K562 (cell line): Measurements from ENCODE around the gene CNKSR3. TPM values are rescaled to one million over a fixed set of nuclear protein-coding genes. Genes with fewer than 3 reads are reported as not detected.

Source experiments
- ATAC-seq: fragments of 200-7000 bp; cut with Tn5 transposase; 3 replicates; pipeline ENCODE4 v1.9.1; 2020; ENCODE audit warnings: moderate library complexity
- BruUV-seq: library from RNA; stranded (reverse); fragments of 400-500 nt; replicated peaks from 2 replicates; lab custom pipeline; 2021; lab: Mats Ljungman, UMichigan
- CTCF ChIA-PET: fragments of 300-600 bp; formaldehyde crosslinking; extraction: SDS; loops from one replicate; lab custom pipeline; 2021; ENCODE audit warnings: low intra/inter-chr PET ratio; lab: Yijun Ruan, JAX
- POLR2A ChIA-PET: fragments of 300-600, 350-650 bp; sonication (Branson Sonifier 250); formaldehyde crosslinking; extraction: SDS; loops from one replicate; lab custom pipeline; 2021; ENCODE audit warnings: antibody characterized with exemption, inconsistent platforms; lab: Yijun Ruan, JAX
- DNase-seq, 4 experiments: peaks; one replicate each; pipeline versions ENCODE4 v3.0.0 to v3.0.0-alpha.2; 2011 to 2018; ENCODE audit warnings: low spot score in 3 of 4, mixed read lengths in 3 of 4; ENCODE audit errors: extremely low read depth in 1 of 4
- FAIRE-seq: peaks from 2 replicates; lab custom pipeline; 2011; peaks lifted over from hg19 to GRCh38; lab: Jason Lieb, UNC
- H2AFZ ChIP-seq: 2 replicates; pipeline ENCODE4 v1.6.0; 2011; ENCODE audit warnings: low read depth, low read length, control low read depth, inconsistent platforms
- H3K27ac ChIP-seq: fragments of 200-600 bp; 3 replicates; pipeline ENCODE4 v1.8.0; 2011; ENCODE audit warnings: low read depth, mild to moderate bottlenecking, control low read depth, inconsistent platforms, low read length, moderate library complexity, mixed read lengths; ENCODE audit errors: extremely low read depth
- H3K27me3 ChIP-seq, 2 experiments: fragments of 300-600 bp in 1 of 2; 2 replicates in 1 of 2; 3 replicates in 1 of 2; pipeline versions ENCODE4 v1.6.0 to v1.8.0; 2011; ENCODE audit warnings: inconsistent platforms in 2 of 2, low read length in 2 of 2, mild to moderate bottlenecking in 1 of 2, mixed read lengths in 1 of 2, moderate library complexity in 1 of 2; ENCODE audit not compliant: control insufficient read depth in 2 of 2, insufficient read depth in 2 of 2
- H3K36me3 ChIP-seq: fragments of 300-600 bp; 3 replicates; pipeline ENCODE4 v1.8.0; 2011; ENCODE audit warnings: mild to moderate bottlenecking, low read length, inconsistent platforms; ENCODE audit not compliant: control insufficient read depth, insufficient read depth
- H3K4me1 ChIP-seq, 2 experiments: fragments of 200-600 bp in 1 of 2; replicated peaks in 1 of 2; 2 replicates in 1 of 2; 3 replicates in 1 of 2; pipeline versions ENCODE4 v1.5.1 to v1.8.0; 2011; ENCODE audit warnings: inconsistent platforms in 2 of 2, low read length in 2 of 2, mild to moderate bottlenecking in 1 of 2, mixed read lengths in 1 of 2, moderate library complexity in 1 of 2; ENCODE audit not compliant: control insufficient read depth in 2 of 2, insufficient read depth in 2 of 2
- H3K4me2 ChIP-seq: 2 replicates; pipeline ENCODE4 v1.6.1; 2011; ENCODE audit warnings: low read length, control low read depth, inconsistent platforms, mixed read lengths; ENCODE audit not compliant: insufficient read depth
- H3K4me3 ChIP-seq: fragments of 200-600 bp; sonication (generic), shearing (Covaris generic); 2 replicates; pipeline ENCODE4 v1.5.1; 2016; ENCODE audit warnings: control low read depth, inconsistent platforms
- H3K79me2 ChIP-seq: fragments of 200-600 bp; 3 replicates; pipeline ENCODE4 v1.8.0; 2011; ENCODE audit warnings: low read length, inconsistent platforms; ENCODE audit not compliant: control insufficient read depth, insufficient read depth
- H3K9ac ChIP-seq, 2 experiments: 2 replicates each; pipeline versions ENCODE4 v1.6.0 to v1.6.1; 2011; ENCODE audit warnings: low read depth in 2 of 2, low read length in 2 of 2, control low read depth in 1 of 2, inconsistent platforms in 1 of 2, mild to moderate bottlenecking in 1 of 2, mixed read lengths in 1 of 2; ENCODE audit not compliant: insufficient read depth in 1 of 2
- H3K9me1 ChIP-seq: one replicate; pipeline ENCODE4 v1.6.0; 2011; ENCODE audit warnings: inconsistent platforms, mild to moderate bottlenecking, low read length, moderate library complexity; ENCODE audit not compliant: control insufficient read depth, insufficient read depth
- H3K9me3 ChIP-seq: replicated peaks from 2 replicates; pipeline ENCODE4 v1.5.1; 2011; ENCODE audit warnings: low read depth, low read length, inconsistent platforms; ENCODE audit not compliant: control insufficient read depth, insufficient read depth
- H4K20me1 ChIP-seq: replicated peaks from 2 replicates; pipeline ENCODE4 v1.6.1; 2011; ENCODE audit warnings: low read length, inconsistent platforms, mixed read lengths; ENCODE audit not compliant: control insufficient read depth, insufficient read depth
- CAMTA2 ChIP-seq: fragments of 250-450 bp; sonication (Bioruptor Pico); conservative IDR thresholded peaks from 2 replicates; pipeline ENCODE4 v1.5.1; 2022
- IRF2 ChIP-seq: sonication (generic); formaldehyde crosslinking; IDR thresholded peaks from 2 replicates; pipeline ENCODE4 v1.8.1; 2022; ENCODE audit warnings: mild to moderate bottlenecking, missing genetic modification reagents
- MYNN ChIP-seq, 2 experiments: sonication (generic); formaldehyde crosslinking in 1 of 2; IDR thresholded peaks; 2 replicates each; pipeline versions ENCODE4 v1.5.0 to v1.6.1; 2016 to 2020; ENCODE audit warnings: antibody characterized with exemption in 1 of 2, missing genetic modification reagents in 1 of 2
- NR4A1 ChIP-seq, 2 experiments: fragments of 250-450 bp in 1 of 2; fragments of 450-650 bp in 1 of 2; sonication (Bioruptor Pico) in 1 of 2; IDR thresholded peaks; 2 replicates each; pipeline versions ENCODE4 v1.4.0 to v1.6.1; 2016 to 2020; ENCODE audit warnings: mild to moderate bottlenecking in 2 of 2, missing compliant biosample characterization in 1 of 2, missing genetic modification characterization in 1 of 2, moderate library complexity in 1 of 2
- RFX5 ChIP-seq: IDR thresholded peaks from 2 replicates; pipeline ENCODE4 v1.6.1; 2011; ENCODE audit warnings: low read depth, mild to moderate bottlenecking, improper control_type of control experiment, low read length
- XRCC4 ChIP-seq: IDR thresholded peaks from one replicate; pipeline ENCODE4 v1.6.1; 2011; ENCODE audit not compliant: insufficient read depth, insufficient read length; ENCODE audit errors: extremely low read depth
- ZNF140 ChIP-seq: fragments of 250-450 bp; sonication (Bioruptor Pico); IDR thresholded peaks from 2 replicates; pipeline ENCODE4 v1.8.0; 2021; ENCODE audit warnings: moderate library complexity, mild to moderate bottlenecking, inconsistent platforms
- ZNF311 ChIP-seq: fragments of 250-450 bp; sonication (Bioruptor Pico); IDR thresholded peaks from 2 replicates; pipeline ENCODE4 v1.4.0; 2020; ENCODE audit warnings: mild to moderate bottlenecking, moderate library complexity
- WGBS: fragments of 100-300 bp; shearing (Covaris generic); methylation state at CpG from one replicate; pipeline ENCODE4 v1.1.6; 2016; ENCODE audit warnings: low coverage, mixed read lengths; ENCODE audit not compliant: insufficient coverage; ENCODE audit errors: missing lambda C conversion rate; 5-methylcytosine and 5-hydroxymethylcytosine counted together
- in situ Hi-C: fragments of 300-500 bp; cut with MboI; formaldehyde crosslinking; loops from 4 replicates; pipeline ENCODE4 v1.15.0; 2018; ENCODE audit warnings: inconsistent platforms, mixed read lengths
- intact Hi-C: fragments of 100-400 bp; cut with micrococcal nuclease; formaldehyde crosslinking; loops from 2 replicates; pipeline ENCODE4 v1.14.2; 2022
- polyA plus RNA-seq, 8 experiments: library from polyadenylated mRNA; depleted of rRNA in 4 of 8; stranded (reverse) in 5 of 8; unstranded in 3 of 8; fragments of >200 nt; fragmentation: Nextera tagmentation in 2 of 8; fragmentation: Illumina TruSeq in 1 of 8; extraction: Ambion mirVana in 2 of 8; extraction: Trizol in 1 of 8; gene quantifications; 2 replicates each; pipeline versions ENCODE4 v1.2.1 to v1.2.3, GENCODE V29; 2011 to 2014; ENCODE audit warnings: inconsistent platforms in 1 of 8, missing spikeins in 1 of 8
- total RNA-seq, 7 experiments: library from RNA; depleted of rRNA in 6 of 7; stranded (reverse); fragments of >200 nt in 6 of 7; fragmentation: Illumina TruSeq in 2 of 7; extraction: Trizol in 2 of 7; gene quantifications; 2 replicates each; pipeline versions ENCODE4 v1.2.1 to v1.2.3, GENCODE V29; 2011 to 2021; ENCODE audit warnings: low replicate concordance in 1 of 7
- TF ChIP-seq, protein P1 (sequence below): fragments of 450-650 bp; formaldehyde crosslinking; IDR thresholded peaks from 2 replicates; pipeline ENCODE4 v1.4.0; 2022; ENCODE audit warnings: missing genetic modification characterization
- TF ChIP-seq, protein P2 (sequence below): IDR thresholded peaks from 2 replicates; pipeline ENCODE4 v1.6.1; 2011; ENCODE audit not compliant: insufficient read length; ENCODE audit errors: extremely low read depth
- TF ChIP-seq, protein P3 (sequence below), 2 experiments: fragments of 150-350 bp in 1 of 2; IDR thresholded peaks; 2 replicates each; pipeline ENCODE4 v1.6.1; 2012 to 2016; ENCODE audit warnings: low read depth in 2 of 2, low read length in 2 of 2, mild to moderate bottlenecking in 1 of 2, moderate library complexity in 1 of 2

CNKSR3 gene
- total and polyA plus RNA-seq, 9 of the 15 experiments (the other 6 are each of a cell fraction or from before 2014, with no cell fraction given), result 4.5 to 29.6 (median 9.5) TPM

DNA sequence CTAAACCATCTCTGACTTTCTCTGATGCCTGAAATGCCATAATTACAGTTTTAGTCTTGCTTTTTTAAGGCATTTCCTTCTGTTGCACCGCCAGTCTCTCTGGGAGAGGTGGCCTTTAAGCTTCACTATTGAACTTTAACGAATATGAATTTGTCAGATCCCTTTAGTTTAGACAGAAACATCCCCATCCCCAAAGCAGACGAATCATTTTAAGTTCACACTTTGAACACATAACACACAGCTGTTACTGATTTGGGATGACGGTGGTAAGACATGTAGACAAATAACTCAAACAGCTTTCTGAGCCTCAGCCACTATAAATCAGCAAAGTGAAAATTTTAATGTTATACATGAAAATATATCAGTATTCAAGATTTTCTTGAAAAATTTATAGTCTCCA, 146.7 kb downstream of the CNKSR3 start:
- H3K9ac ChIP-seq, result no peak overlapping the region
- intact Hi-C loops (no loop called here), in situ Hi-C loops (no loop called here)
- WGBS, result 0% methylated on average over 4 of the region's 4 CpGs
- POLR2A ChIA-PET, result no interaction called here
- no peaks in the 10 kb centered on the region for H3K9me1 ChIP-seq
- H3K4me3 ChIP-seq, result no peak overlapping the region
- H3K9me3 ChIP-seq, result no peaks in the 10 kb centered on the region
- H3K27me3 ChIP-seq, result peaks cover 32 to 39% of the 10 kb centered on the region in 2 experiments
- no peak overlapping the region for H3K27ac ChIP-seq
- DNase-seq, result no peak
- no peak overlapping the region for H3K4me2 ChIP-seq
- H3K79me2 ChIP-seq, result no peaks in the 10 kb centered on the region
- TF ChIP-seq CAMTA2 (no peak), IRF2 (CRISPR knock-in tag) (no peak), RFX5 (no peak), MYNN (IDR thresholded peaks at IDR 0.05) (no peak), MYNN (CRISPR knock-in tag; IDR thresholded peaks at IDR 0.05) (no peak), NR4A1 (CRISPR knock-in tag; IDR thresholded peaks at IDR 0.05) (no peak), NR4A1 (tag; IDR thresholded peaks at IDR 0.05) (no peak), ZNF311 (CRISPR knock-in tag) (no peak), ZNF140 (no peak), XRCC4 (no peak)
- TF ChIP-seq, protein P1, sequence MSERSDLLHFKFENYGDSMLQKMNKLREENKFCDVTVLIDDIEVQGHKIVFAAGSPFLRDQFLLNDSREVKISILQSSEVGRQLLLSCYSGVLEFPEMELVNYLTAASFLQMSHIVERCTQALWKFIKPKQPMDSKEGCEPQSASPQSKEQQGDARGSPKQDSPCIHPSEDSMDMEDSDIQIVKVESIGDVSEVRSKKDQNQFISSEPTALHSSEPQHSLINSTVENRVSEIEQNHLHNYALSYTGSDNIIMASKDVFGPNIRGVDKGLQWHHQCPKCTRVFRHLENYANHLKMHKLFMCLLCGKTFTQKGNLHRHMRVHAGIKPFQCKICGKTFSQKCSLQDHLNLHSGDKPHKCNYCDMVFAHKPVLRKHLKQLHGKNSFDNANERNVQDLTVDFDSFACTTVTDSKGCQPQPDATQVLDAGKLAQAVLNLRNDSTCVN (CRISPR knock-in tag), result no peak
- TF ChIP-seq, protein P2, sequence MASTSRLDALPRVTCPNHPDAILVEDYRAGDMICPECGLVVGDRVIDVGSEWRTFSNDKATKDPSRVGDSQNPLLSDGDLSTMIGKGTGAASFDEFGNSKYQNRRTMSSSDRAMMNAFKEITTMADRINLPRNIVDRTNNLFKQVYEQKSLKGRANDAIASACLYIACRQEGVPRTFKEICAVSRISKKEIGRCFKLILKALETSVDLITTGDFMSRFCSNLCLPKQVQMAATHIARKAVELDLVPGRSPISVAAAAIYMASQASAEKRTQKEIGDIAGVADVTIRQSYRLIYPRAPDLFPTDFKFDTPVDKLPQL, result no peak
- TF ChIP-seq, protein P3, sequence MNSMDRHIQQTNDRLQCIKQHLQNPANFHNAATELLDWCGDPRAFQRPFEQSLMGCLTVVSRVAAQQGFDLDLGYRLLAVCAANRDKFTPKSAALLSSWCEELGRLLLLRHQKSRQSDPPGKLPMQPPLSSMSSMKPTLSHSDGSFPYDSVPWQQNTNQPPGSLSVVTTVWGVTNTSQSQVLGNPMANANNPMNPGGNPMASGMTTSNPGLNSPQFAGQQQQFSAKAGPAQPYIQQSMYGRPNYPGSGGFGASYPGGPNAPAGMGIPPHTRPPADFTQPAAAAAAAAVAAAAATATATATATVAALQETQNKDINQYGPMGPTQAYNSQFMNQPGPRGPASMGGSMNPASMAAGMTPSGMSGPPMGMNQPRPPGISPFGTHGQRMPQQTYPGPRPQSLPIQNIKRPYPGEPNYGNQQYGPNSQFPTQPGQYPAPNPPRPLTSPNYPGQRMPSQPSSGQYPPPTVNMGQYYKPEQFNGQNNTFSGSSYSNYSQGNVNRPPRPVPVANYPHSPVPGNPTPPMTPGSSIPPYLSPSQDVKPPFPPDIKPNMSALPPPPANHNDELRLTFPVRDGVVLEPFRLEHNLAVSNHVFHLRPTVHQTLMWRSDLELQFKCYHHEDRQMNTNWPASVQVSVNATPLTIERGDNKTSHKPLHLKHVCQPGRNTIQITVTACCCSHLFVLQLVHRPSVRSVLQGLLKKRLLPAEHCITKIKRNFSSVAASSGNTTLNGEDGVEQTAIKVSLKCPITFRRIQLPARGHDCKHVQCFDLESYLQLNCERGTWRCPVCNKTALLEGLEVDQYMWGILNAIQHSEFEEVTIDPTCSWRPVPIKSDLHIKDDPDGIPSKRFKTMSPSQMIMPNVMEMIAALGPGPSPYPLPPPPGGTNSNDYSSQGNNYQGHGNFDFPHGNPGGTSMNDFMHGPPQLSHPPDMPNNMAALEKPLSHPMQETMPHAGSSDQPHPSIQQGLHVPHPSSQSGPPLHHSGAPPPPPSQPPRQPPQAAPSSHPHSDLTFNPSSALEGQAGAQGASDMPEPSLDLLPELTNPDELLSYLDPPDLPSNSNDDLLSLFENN (IDR thresholded peaks at IDR 0.05; ENCODE audit: low read depth in 2 of 2, low read length in 2 of 2), result no peak
- H3K36me3 ChIP-seq, result no peaks in the 10 kb centered on the region
- CTCF ChIA-PET, result no interaction called here
- H2AFZ ChIP-seq, result no peak overlapping the region
- no TSS peak for BruUV-seq
- no peak for ATAC-seq
- no peaks in the 10 kb centered on the region for H4K20me1 ChIP-seq
- FAIRE-seq, result no peak
- H3K4me1 ChIP-seq, result peaks cover 0 to 5% of the 10 kb centered on the region in 2 experiments; a peak in 1 of 5 replicates
